Caco-2 (cell line): ENCODE measurements around the gene SEZ6L. TPM values are rescaled to one million over a fixed set of nuclear protein-coding genes. Genes with fewer than 3 reads are reported as not detected.

Experiments used
- BruUV-seq: library from RNA; stranded (reverse); fragments of 400-500 nt; replicated peaks from 2 replicates; lab custom pipeline; 2021; lab: Mats Ljungman, UMichigan
- CTCF ChIA-PET: fragments of 300-600 bp; sonication (Branson Sonifier 250); formaldehyde crosslinking; loops from one replicate; lab custom pipeline; 2022; ENCODE audit warnings: antibody characterized with exemption; lab: Charles Lee
- POLR2A ChIA-PET: fragments of 300-600 bp; sonication (Branson Sonifier 250); formaldehyde crosslinking; loops from one replicate; lab custom pipeline; 2022; ENCODE audit warnings: antibody characterized with exemption; lab: Charles Lee
- DNase-seq, 2 experiments: peaks; one replicate each; pipeline versions ENCODE4 v3.0.0 to v3.0.0-alpha.2; 2020 to 2022
- H3K27me3 ChIP-seq: replicated peaks from 2 replicates; pipeline ENCODE4 v1.6.0; 2011; ENCODE audit warnings: low read length; ENCODE audit not compliant: control insufficient read depth, insufficient read depth
- H3K36me3 ChIP-seq: 2 replicates; pipeline ENCODE4 v1.5.1; 2011; ENCODE audit warnings: low read length; ENCODE audit not compliant: control insufficient read depth, insufficient read depth
- H3K4me1 ChIP-seq: fragments of 250-450 bp; sonication (Bioruptor Pico); 2 replicates; pipeline ENCODE4 v1.5.1; 2020; ENCODE audit warnings: mild to moderate bottlenecking
- H3K4me3 ChIP-seq: 2 replicates; pipeline ENCODE4 v1.5.1; 2011; ENCODE audit warnings: low read depth, mild to moderate bottlenecking, control low read depth, low read length
- H3K9me3 ChIP-seq: fragments of 250-450 bp; sonication (Bioruptor Pico); 2 replicates; pipeline ENCODE4 v1.5.1; 2020; ENCODE audit warnings: mild to moderate bottlenecking, moderate library complexity
- H3K27ac Mint-ChIP-seq: one replicate; pipeline ENCODE4 v1.8.0; 2022; ENCODE audit warnings: mixed read lengths; ENCODE audit not compliant: unreplicated experiment
- H3K27me3 Mint-ChIP-seq: one replicate; pipeline ENCODE4 v1.8.0; 2022; ENCODE audit warnings: mixed read lengths; ENCODE audit not compliant: insufficient read depth, unreplicated experiment
- H3K36me3 Mint-ChIP-seq: one replicate; pipeline ENCODE4 v1.8.0; 2022; ENCODE audit warnings: mild to moderate bottlenecking, mixed read lengths; ENCODE audit not compliant: insufficient read depth, unreplicated experiment
- H3K4me1 Mint-ChIP-seq: one replicate; pipeline ENCODE4 v1.8.0; 2022; ENCODE audit warnings: low read depth, mixed read lengths; ENCODE audit not compliant: unreplicated experiment
- H3K4me3 Mint-ChIP-seq: one replicate; pipeline ENCODE4 v1.8.0; 2022; ENCODE audit warnings: mild to moderate bottlenecking, moderate library complexity, mixed read lengths; ENCODE audit not compliant: unreplicated experiment
- H3K9me3 Mint-ChIP-seq: one replicate; pipeline ENCODE4 v1.8.0; 2022; ENCODE audit warnings: mixed read lengths; ENCODE audit not compliant: unreplicated experiment
- intact Hi-C: fragments of 100-400 bp; cut with micrococcal nuclease; formaldehyde crosslinking; loops from one replicate; pipeline ENCODE4 v1.10.0; 2022; ENCODE audit not compliant: unreplicated experiment
- total RNA-seq: library from RNA; stranded (reverse); gene quantifications from 2 replicates; pipeline ENCODE4 v1.2.3, GENCODE V29; 2022
- TF ChIP-seq, protein P1 (sequence below), 2 experiments: fragments of 200-600 bp in 1 of 2; IDR thresholded peaks; 1 replicate in 1 of 2; 2 replicates in 1 of 2; pipeline versions ENCODE4 v1.5.1 to v1.8.0; 2011 to 2022; ENCODE audit warnings: antibody characterized with exemption in 1 of 2, control low read depth in 1 of 2, inconsistent platforms in 1 of 2, low read depth in 1 of 2, low read length in 1 of 2, mild to moderate bottlenecking in 1 of 2, moderate library complexity in 1 of 2; ENCODE audit not compliant: insufficient read depth in 1 of 2, severe bottlenecking in 1 of 2, unreplicated experiment in 1 of 2

Gene SEZ6L
- total RNA-seq, 1 experiment from 2014 or later, result not detected

DNA sequence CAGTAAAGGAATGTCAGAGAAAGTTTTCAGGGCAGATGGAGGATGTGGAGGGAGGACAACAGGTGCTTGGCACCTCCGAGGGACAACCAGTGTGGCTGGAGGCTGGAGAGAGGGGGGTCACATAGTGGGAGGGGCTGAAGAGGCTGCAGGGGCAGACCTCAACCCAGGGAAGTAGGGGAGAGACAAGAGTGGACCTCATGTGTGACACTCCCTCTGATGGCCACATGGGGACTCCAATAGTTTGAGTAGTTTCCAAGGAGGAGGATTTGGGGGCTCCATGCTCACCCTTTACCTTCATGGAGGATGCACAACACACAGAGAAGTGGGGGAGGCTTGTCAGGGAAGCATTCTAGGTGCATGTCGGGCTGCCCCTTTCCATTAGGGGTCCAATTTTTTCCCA, 224.7 kb downstream of the SEZ6L start:
- no peak for DNase-seq
- no peak overlapping the region for H3K4me3 ChIP-seq
- H3K4me3 Mint-ChIP-seq, result no peak overlapping the region
- no peaks in the 10 kb centered on the region for H3K9me3 ChIP-seq
- no peaks in the 10 kb centered on the region for H3K27me3 ChIP-seq
- H3K27me3 Mint-ChIP-seq, result peaks cover 8% of the 10 kb centered on the region
- H3K4me1 ChIP-seq, result no peaks in the 10 kb centered on the region
- H3K36me3 Mint-ChIP-seq, result no peaks in the 10 kb centered on the region
- POLR2A ChIA-PET, result no interaction called here
- intact Hi-C loops, result no loop called here
- TF ChIP-seq, protein P1, sequence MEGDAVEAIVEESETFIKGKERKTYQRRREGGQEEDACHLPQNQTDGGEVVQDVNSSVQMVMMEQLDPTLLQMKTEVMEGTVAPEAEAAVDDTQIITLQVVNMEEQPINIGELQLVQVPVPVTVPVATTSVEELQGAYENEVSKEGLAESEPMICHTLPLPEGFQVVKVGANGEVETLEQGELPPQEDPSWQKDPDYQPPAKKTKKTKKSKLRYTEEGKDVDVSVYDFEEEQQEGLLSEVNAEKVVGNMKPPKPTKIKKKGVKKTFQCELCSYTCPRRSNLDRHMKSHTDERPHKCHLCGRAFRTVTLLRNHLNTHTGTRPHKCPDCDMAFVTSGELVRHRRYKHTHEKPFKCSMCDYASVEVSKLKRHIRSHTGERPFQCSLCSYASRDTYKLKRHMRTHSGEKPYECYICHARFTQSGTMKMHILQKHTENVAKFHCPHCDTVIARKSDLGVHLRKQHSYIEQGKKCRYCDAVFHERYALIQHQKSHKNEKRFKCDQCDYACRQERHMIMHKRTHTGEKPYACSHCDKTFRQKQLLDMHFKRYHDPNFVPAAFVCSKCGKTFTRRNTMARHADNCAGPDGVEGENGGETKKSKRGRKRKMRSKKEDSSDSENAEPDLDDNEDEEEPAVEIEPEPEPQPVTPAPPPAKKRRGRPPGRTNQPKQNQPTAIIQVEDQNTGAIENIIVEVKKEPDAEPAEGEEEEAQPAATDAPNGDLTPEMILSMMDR (IDR thresholded peaks at IDR 0.05; ENCODE audit: insufficient read depth in 1 of 2, low read depth in 1 of 2, low read length in 1 of 2, severe bottlenecking in 1 of 2, unreplicated experiment in 1 of 2), result no peak
- H3K27ac Mint-ChIP-seq, result no peak overlapping the region
- no TSS peak for BruUV-seq
- H3K4me1 Mint-ChIP-seq, result no peaks in the 10 kb centered on the region
- CTCF ChIA-PET, result no interaction called here
- H3K36me3 ChIP-seq, result no peaks in the 10 kb centered on the region
- no peaks in the 10 kb centered on the region for H3K9me3 Mint-ChIP-seq

DNA sequence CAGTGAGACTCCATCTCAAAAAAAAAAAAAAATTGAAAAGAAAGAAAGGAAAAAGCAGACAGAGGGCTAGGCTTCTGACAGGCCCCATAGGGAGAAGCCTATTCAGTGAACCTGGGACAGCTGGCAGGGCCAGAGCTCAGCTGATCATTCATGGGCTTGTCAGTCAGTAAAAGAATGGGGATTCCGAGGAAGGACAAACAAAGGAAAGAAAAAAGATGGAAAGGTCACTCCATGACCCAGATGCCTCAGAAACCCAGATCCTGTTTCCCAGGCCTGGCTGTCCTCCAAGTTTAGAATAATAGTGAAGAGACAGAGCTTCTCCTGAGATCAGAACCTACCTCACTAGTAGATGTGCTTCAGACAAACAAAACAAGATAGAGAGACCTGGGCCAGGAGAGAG, 225.5 kb downstream of the SEZ6L start:
- H3K4me1 ChIP-seq, result no peaks in the 10 kb centered on the region
- Mint-ChIP-seq H3K4me3 (no peak overlapping the region), H3K4me1 (no peaks in the 10 kb centered on the region), H3K9me3 (no peaks in the 10 kb centered on the region), H3K27ac (no peak overlapping the region), H3K36me3 (no peaks in the 10 kb centered on the region), H3K27me3 (peaks cover 8% of the 10 kb centered on the region)
- no peak for DNase-seq
- no peaks in the 10 kb centered on the region for H3K27me3 ChIP-seq
- H3K4me3 ChIP-seq, result no peak overlapping the region
- POLR2A ChIA-PET, result no interaction called here
- intact Hi-C loops, result no loop called here
- no peaks in the 10 kb centered on the region for H3K9me3 ChIP-seq
- CTCF ChIA-PET, result interaction anchor here (0.7 to 0.8 kb wide), 3 partner anchors 30 to 395 kb away, joined by 3 to 4 read pairs (median 3); no protein-coding TSS in a partner anchor
- no peaks in the 10 kb centered on the region for H3K36me3 ChIP-seq
- BruUV-seq, result no TSS peak
- TF ChIP-seq, protein P1 (IDR thresholded peaks at IDR 0.05; ENCODE audit: insufficient read depth in 1 of 2, low read depth in 1 of 2, low read length in 1 of 2, severe bottlenecking in 1 of 2, unreplicated experiment in 1 of 2), result no peak

DNA sequence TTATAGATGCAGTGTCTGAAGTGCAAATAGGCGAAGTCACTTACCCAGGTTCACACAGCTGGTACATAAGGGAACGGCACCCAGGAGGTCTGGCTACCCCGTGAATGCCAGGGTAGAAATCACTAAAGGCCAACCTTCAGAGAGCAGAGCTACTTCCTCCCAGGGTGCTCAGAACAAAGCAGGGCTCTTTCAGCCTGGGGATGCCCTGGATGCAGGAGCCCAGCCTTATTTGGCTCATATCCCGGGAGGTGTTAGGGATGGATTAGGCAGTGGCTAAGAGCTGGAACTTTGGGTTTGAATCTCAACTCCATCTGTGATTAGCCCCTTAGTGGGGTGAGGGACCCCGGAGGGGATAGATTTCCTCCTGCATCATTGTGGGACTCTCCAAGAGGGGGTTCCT, 226.7 kb downstream of the SEZ6L start:
- TF ChIP-seq, protein P1 (IDR thresholded peaks at IDR 0.05; ENCODE audit: insufficient read depth in 1 of 2, low read depth in 1 of 2, low read length in 1 of 2, severe bottlenecking in 1 of 2, unreplicated experiment in 1 of 2), result no peak
- ChIA-PET CTCF (interaction anchor here (0.9 kb wide), 1 partner anchor 65 kb away, joined by 3 read pairs; no protein-coding TSS in a partner anchor), POLR2A (no interaction called here)
- no peak overlapping the region for H3K4me3 ChIP-seq
- Mint-ChIP-seq H3K4me3 (no peak overlapping the region), H3K4me1 (no peaks in the 10 kb centered on the region), H3K9me3 (no peaks in the 10 kb centered on the region), H3K36me3 (no peaks in the 10 kb centered on the region), H3K27me3 (peaks cover 8% of the 10 kb centered on the region), H3K27ac (no peak overlapping the region)
- H3K9me3 ChIP-seq, result no peaks in the 10 kb centered on the region
- intact Hi-C loops, result no loop called here
- BruUV-seq, result no TSS peak
- no peaks in the 10 kb centered on the region for H3K27me3 ChIP-seq
- DNase-seq, result no peak
- no peaks in the 10 kb centered on the region for H3K4me1 ChIP-seq
- H3K36me3 ChIP-seq, result no peaks in the 10 kb centered on the region
